Loucy (cell line): ENCODE results near the gene FMR1.
A peak's percentile ranks its signal among the peaks of the same experiment; 100 is the strongest.

Experiments used
- H2AFZ ChIP-seq: fragments of 200-600 bp; sonication (generic); 2 replicates; pipeline ENCODE4 v1.6.0; 2016; ENCODE audit warnings: antibody characterized with exemption, mild to moderate bottlenecking, low read length, moderate library complexity
- H3F3A ChIP-seq: fragments of 200-600 bp; 2 replicates; pipeline ENCODE4 v1.6.0; 2016; ENCODE audit warnings: antibody characterized with exemption, low read depth, mild to moderate bottlenecking
- H3K27me3 ChIP-seq: fragments of 200-600 bp; sonication (generic); 2 replicates; pipeline ENCODE4 v1.6.1; 2014; ENCODE audit warnings: low read length, mild to moderate bottlenecking; ENCODE audit not compliant: insufficient read depth, poor library complexity, severe bottlenecking
- H3K36me3 ChIP-seq: fragments of 200-600 bp; sonication (generic); 2 replicates; pipeline ENCODE4 v1.6.1; 2016; ENCODE audit warnings: low read length; ENCODE audit not compliant: insufficient read depth
- H3K4me1 ChIP-seq: fragments of 200-600 bp; sonication (generic); 2 replicates; pipeline ENCODE4 v1.5.1; 2014; ENCODE audit warnings: low read length, mild to moderate bottlenecking; ENCODE audit not compliant: insufficient read depth, poor library complexity, severe bottlenecking
- H3K4me2 ChIP-seq: fragments of 200-600 bp; sonication (generic); 2 replicates; pipeline ENCODE4 v1.6.0; 2014; ENCODE audit warnings: antibody characterized with exemption, low read length, low read depth, mild to moderate bottlenecking; ENCODE audit not compliant: poor library complexity, severe bottlenecking
- H3K4me3 ChIP-seq: fragments of 200-600 bp; sonication (generic); 2 replicates; pipeline ENCODE4 v1.5.1; 2014; ENCODE audit warnings: low read length, mild to moderate bottlenecking, mixed read lengths; ENCODE audit not compliant: poor library complexity, severe bottlenecking
- H3K79me2 ChIP-seq: fragments of 200-600 bp; sonication (generic); 2 replicates; pipeline ENCODE4 v1.6.1; 2014; ENCODE audit warnings: low read length; ENCODE audit not compliant: insufficient read depth
- H3K9ac ChIP-seq: fragments of 200-600 bp; sonication (generic); 2 replicates; pipeline ENCODE4 v1.6.0; 2014; ENCODE audit warnings: mild to moderate bottlenecking, low read depth, low read length, moderate library complexity; ENCODE audit not compliant: poor library complexity, severe bottlenecking
- H3K9me2 ChIP-seq: fragments of 200-600 bp; sonication (generic); replicated peaks from 2 replicates; pipeline ENCODE4 v1.6.1; 2016; ENCODE audit warnings: low read depth, low read length, mixed read lengths
- H3K9me3 ChIP-seq: fragments of 200-600 bp; sonication (generic); 2 replicates; pipeline ENCODE4 v1.6.1; 2014; ENCODE audit warnings: mild to moderate bottlenecking, antibody characterized with exemption, low read length, low read depth; ENCODE audit not compliant: insufficient read depth
- H4K20me1 ChIP-seq: fragments of 200-600 bp; sonication (generic); 2 replicates; pipeline ENCODE4 v1.6.0; 2014; ENCODE audit warnings: antibody characterized with exemption, low read length, mild to moderate bottlenecking; ENCODE audit not compliant: insufficient read depth, poor library complexity, severe bottlenecking
- CTCF ChIP-seq: fragments of 200-600 bp; sonication (generic); conservative IDR thresholded peaks from 2 replicates; pipeline ENCODE4 v1.5.1; 2014; ENCODE audit warnings: mild to moderate bottlenecking, antibody characterized with exemption, low read length
- EZH2phosphoT487 ChIP-seq: fragments of 200-600 bp; IDR thresholded peaks from 2 replicates; pipeline ENCODE4 v1.6.1; 2018; ENCODE audit warnings: antibody characterized with exemption, mild to moderate bottlenecking, moderate library complexity, borderline replicate concordance

FMR1 gene

GRCh38 chrX:147913570-147913969, 1.9 kb downstream of the FMR1 start:
- Histone ChIP-seq H3K36me3 (no peaks in the 10 kb centered on the region), H3K4me1 (peaks cover 40% of the 10 kb centered on the region), H3K4me3 (peak overlapping the region; percentile 89), H3F3A (peaks cover 6% of the 10 kb centered on the region; the same call in 1 of the 2 replicates), H2AFZ (no peak overlapping the region), H3K79me2 (peaks cover 62% of the 10 kb centered on the region), H4K20me1 (peaks cover 44% of the 10 kb centered on the region), H3K27me3 (no peaks in the 10 kb centered on the region), H3K9ac (peak overlapping the region; percentile 86), H3K9me3 (no peaks in the 10 kb centered on the region), H3K4me2 (peak overlapping the region; percentile 88), H3K9me2 (no peaks in the 10 kb centered on the region)
- TF ChIP-seq CTCF: no peak
- TF ChIP-seq EZH2phosphoT487: no peak

GRCh38 chrX:147914591-147914990, 2.9 kb downstream of the FMR1 start:
- no peaks in the 10 kb centered on the region for H3K9me3 ChIP-seq
- H3K9ac ChIP-seq: peak overlapping the region; percentile 86
- no peaks in the 10 kb centered on the region for H3K9me2 ChIP-seq
- H4K20me1 ChIP-seq: peaks cover 54% of the 10 kb centered on the region
- H3K4me2 ChIP-seq: peak overlapping the region; percentile 88
- peak overlapping the region; percentile 89 for H3K4me3 ChIP-seq
- peaks cover 48% of the 10 kb centered on the region for H3K4me1 ChIP-seq
- no peaks in the 10 kb centered on the region for H3K36me3 ChIP-seq
- no peaks in the 10 kb centered on the region for H3K27me3 ChIP-seq
- H3K79me2 ChIP-seq: peaks cover 72% of the 10 kb centered on the region
- H2AFZ ChIP-seq: no peak overlapping the region
- TF ChIP-seq EZH2phosphoT487: no peak
- TF ChIP-seq CTCF: no peak
- H3F3A ChIP-seq: peaks cover 6% of the 10 kb centered on the region; the same call in 1 of the 2 replicates

GRCh38 chrX:147916375-147916968, 4.8 kb downstream of the FMR1 start:
- H3K9me2 ChIP-seq: no peaks in the 10 kb centered on the region
- peak overlapping the region; percentile 88 for H3K4me2 ChIP-seq
- H2AFZ ChIP-seq: no peak overlapping the region
- no peaks in the 10 kb centered on the region for H3K9me3 ChIP-seq
- no peak overlapping the region for H3K9ac ChIP-seq
- H3K27me3 ChIP-seq: no peaks in the 10 kb centered on the region
- peak overlapping the region; percentile 89 for H3K4me3 ChIP-seq
- peaks cover 68% of the 10 kb centered on the region for H4K20me1 ChIP-seq
- H3K4me1 ChIP-seq: peaks cover 55% of the 10 kb centered on the region
- peaks cover 91% of the 10 kb centered on the region for H3K79me2 ChIP-seq
- H3F3A ChIP-seq: peaks cover 6% of the 10 kb centered on the region; the same call in 1 of the 2 replicates
- no peaks in the 10 kb centered on the region for H3K36me3 ChIP-seq
- TF ChIP-seq EZH2phosphoT487 (no peak), CTCF (no peak)
